Measurements from ENCODE around the gene PRKAG2. TPM values are rescaled to one million over a fixed set of nuclear protein-coding genes. Genes with fewer than 3 reads are reported as not detected.

PRKAG2 gene
- total and polyA plus RNA-seq, 2 experiments from 2014 or later: 9.1 to 14.9 TPM

- H3K36me3 ChIP-seq (ENCODE audit: insufficient read depth): no peaks in the 10 kb centered on the region
- H3K4me3 ChIP-seq: no peak overlapping the region
- no peaks in the 10 kb centered on the region for H3F3A ChIP-seq (replicated peaks; ENCODE audit: low read depth)
- no peaks in the 10 kb centered on the region for H3K79me2 ChIP-seq (replicated peaks; ENCODE audit: insufficient read depth)
- Mint-ChIP-seq H3K36me3 (ENCODE audit: low read depth) (no peaks in the 10 kb centered on the region), H3K27ac (no peak overlapping the region), H3K9me3 (no peaks in the 10 kb centered on the region), H3K27me3 (ENCODE audit: insufficient read depth, low read depth, poor library complexity) (peaks cover 10% of the 10 kb centered on the region), H3K4me1 (no peaks in the 10 kb centered on the region), H3K4me3 (no peak overlapping the region)
- ATAC-seq (no peak), DNase-seq (ENCODE audit: low spot score) (no peak)
- no peak overlapping the region for H2AFZ ChIP-seq
- no peak overlapping the region for H3K27ac ChIP-seq (ENCODE audit: low read depth)
- no peak overlapping the region for H3K4me2 ChIP-seq
- H4K20me1 ChIP-seq (replicated peaks; ENCODE audit: insufficient read depth): no peaks in the 10 kb centered on the region
- no peaks in the 10 kb centered on the region for H3K9me2 ChIP-seq (ENCODE audit: insufficient read depth)
- no peaks in the 10 kb centered on the region for H3K4me1 ChIP-seq (ENCODE audit: insufficient read depth)
- no peak for TF ChIP-seq REST (IDR thresholded peaks at IDR 0.05; ENCODE audit: unreplicated experiment)
- no peak for TF ChIP-seq EZH2phosphoT487 (IDR thresholded peaks at IDR 0.05; ENCODE audit: unreplicated experiment)
- TF ChIP-seq EZH2 (IDR thresholded peaks at IDR 0.05; ENCODE audit: low read depth, unreplicated experiment): no peak
- no peak for TF ChIP-seq ZNF331 (CRISPR knock-in tag; IDR thresholded peaks at IDR 0.05; ENCODE audit: low read depth)
- TF ChIP-seq, protein P1, sequence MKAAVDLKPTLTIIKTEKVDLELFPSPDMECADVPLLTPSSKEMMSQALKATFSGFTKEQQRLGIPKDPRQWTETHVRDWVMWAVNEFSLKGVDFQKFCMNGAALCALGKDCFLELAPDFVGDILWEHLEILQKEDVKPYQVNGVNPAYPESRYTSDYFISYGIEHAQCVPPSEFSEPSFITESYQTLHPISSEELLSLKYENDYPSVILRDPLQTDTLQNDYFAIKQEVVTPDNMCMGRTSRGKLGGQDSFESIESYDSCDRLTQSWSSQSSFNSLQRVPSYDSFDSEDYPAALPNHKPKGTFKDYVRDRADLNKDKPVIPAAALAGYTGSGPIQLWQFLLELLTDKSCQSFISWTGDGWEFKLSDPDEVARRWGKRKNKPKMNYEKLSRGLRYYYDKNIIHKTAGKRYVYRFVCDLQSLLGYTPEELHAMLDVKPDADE (IDR thresholded peaks at IDR 0.05): no peak
- TF ChIP-seq, protein P2, sequence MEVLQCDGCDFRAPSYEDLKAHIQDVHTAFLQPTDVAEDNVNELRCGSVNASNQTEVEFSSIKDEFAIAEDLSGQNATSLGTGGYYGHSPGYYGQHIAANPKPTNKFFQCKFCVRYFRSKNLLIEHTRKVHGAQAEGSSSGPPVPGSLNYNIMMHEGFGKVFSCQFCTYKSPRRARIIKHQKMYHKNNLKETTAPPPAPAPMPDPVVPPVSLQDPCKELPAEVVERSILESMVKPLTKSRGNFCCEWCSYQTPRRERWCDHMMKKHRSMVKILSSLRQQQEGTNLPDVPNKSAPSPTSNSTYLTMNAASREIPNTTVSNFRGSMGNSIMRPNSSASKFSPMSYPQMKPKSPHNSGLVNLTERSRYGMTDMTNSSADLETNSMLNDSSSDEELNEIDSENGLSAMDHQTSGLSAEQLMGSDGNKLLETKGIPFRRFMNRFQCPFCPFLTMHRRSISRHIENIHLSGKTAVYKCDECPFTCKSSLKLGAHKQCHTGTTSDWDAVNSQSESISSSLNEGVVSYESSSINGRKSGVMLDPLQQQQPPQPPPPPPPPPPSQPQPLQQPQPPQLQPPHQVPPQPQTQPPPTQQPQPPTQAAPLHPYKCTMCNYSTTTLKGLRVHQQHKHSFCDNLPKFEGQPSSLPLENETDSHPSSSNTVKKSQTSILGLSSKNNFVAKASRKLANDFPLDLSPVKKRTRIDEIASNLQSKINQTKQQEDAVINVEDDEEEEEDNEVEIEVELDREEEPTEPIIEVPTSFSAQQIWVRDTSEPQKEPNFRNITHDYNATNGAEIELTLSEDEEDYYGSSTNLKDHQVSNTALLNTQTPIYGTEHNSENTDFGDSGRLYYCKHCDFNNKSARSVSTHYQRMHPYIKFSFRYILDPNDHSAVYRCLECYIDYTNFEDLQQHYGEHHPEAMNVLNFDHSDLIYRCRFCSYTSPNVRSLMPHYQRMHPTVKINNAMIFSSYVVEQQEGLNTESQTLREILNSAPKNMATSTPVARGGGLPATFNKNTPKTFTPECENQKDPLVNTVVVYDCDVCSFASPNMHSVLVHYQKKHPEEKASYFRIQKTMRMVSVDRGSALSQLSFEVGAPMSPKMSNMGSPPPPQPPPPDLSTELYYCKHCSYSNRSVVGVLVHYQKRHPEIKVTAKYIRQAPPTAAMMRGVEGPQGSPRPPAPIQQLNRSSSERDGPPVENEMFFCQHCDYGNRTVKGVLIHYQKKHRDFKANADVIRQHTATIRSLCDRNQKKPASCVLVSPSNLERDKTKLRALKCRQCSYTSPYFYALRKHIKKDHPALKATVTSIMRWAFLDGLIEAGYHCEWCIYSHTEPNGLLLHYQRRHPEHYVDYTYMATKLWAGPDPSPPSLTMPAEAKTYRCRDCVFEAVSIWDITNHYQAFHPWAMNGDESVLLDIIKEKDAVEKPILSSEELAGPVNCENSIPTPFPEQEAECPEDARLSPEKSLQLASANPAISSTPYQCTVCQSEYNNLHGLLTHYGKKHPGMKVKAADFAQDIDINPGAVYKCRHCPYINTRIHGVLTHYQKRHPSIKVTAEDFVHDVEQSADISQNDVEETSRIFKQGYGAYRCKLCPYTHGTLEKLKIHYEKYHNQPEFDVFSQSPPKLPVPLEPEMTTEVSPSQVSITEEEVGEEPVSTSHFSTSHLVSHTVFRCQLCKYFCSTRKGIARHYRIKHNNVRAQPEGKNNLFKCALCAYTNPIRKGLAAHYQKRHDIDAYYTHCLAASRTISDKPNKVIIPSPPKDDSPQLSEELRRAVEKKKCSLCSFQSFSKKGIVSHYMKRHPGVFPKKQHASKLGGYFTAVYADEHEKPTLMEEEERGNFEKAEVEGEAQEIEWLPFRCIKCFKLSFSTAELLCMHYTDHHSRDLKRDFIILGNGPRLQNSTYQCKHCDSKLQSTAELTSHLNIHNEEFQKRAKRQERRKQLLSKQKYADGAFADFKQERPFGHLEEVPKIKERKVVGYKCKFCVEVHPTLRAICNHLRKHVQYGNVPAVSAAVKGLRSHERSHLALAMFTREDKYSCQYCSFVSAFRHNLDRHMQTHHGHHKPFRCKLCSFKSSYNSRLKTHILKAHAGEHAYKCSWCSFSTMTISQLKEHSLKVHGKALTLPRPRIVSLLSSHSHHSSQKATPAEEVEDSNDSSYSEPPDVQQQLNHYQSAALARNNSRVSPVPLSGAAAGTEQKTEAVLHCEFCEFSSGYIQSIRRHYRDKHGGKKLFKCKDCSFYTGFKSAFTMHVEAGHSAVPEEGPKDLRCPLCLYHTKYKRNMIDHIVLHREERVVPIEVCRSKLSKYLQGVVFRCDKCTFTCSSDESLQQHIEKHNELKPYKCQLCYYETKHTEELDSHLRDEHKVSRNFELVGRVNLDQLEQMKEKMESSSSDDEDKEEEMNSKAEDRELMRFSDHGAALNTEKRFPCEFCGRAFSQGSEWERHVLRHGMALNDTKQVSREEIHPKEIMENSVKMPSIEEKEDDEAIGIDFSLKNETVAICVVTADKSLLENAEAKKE (CRISPR knock-in tag; IDR thresholded peaks at IDR 0.05): no peak
- no peak for TF ChIP-seq STAT1 (IDR thresholded peaks at IDR 0.05; ENCODE audit: unreplicated experiment)
- TF ChIP-seq CREB1 (CRISPR knock-in tag; IDR thresholded peaks at IDR 0.05; ENCODE audit: low read depth): no peak
- TF ChIP-seq POLR2AphosphoS5 (IDR thresholded peaks at IDR 0.05; ENCODE audit: low read depth): no peak
- H3K27me3 ChIP-seq (ENCODE audit: insufficient read depth): no peaks in the 10 kb centered on the region
These were observed 15.0 kb downstream of the PRKAG2 start for GRCh38 chr7:151861881-151862280.
